HepG2 (cell line): ENCODE data around the gene HIBADH. TPM values are rescaled to one million over a fixed set of nuclear protein-coding genes. Genes with fewer than 3 reads are reported as not detected.

Source experiments
- ATAC-seq: fragments of 200-7000 bp; cut with Tn5 transposase; 3 replicates; pipeline ENCODE4 v1.9.1; 2020; ENCODE audit warnings: mild to moderate bottlenecking, moderate library complexity
- BruUV-seq: library from RNA; stranded (reverse); fragments of 400-500 nt; replicated peaks from 2 replicates; lab custom pipeline; 2021; lab: Mats Ljungman, UMichigan
- CTCF ChIA-PET: fragments of 300-600 bp; formaldehyde crosslinking; extraction: SDS; loops from one replicate; lab custom pipeline; 2021; ENCODE audit warnings: low total read pairs, inconsistent platforms, low intra/inter-chr PET ratio; lab: Yijun Ruan, JAX
- POLR2A ChIA-PET: fragments of 350-600 bp; sonication (Branson Sonifier 250); formaldehyde crosslinking; loops from one replicate; lab custom pipeline; 2020; ENCODE audit warnings: antibody characterized with exemption, inconsistent platforms; lab: Yijun Ruan, JAX
- DNase-seq: peaks from one replicate; pipeline ENCODE4 v3.0.0-alpha.2; 2015; ENCODE audit warnings: low spot score
- FAIRE-seq: peaks from 3 replicates; lab custom pipeline; 2011; peaks lifted over from hg19 to GRCh38; lab: Jason Lieb, UNC
- H2AFZ ChIP-seq: one replicate; pipeline ENCODE4 v1.6.1; 2011; ENCODE audit warnings: low read length, inconsistent platforms
- H3K27ac ChIP-seq: fragments of 300-600 bp; 3 replicates; pipeline ENCODE4 v1.8.0; 2011; ENCODE audit warnings: mixed run types, mild to moderate bottlenecking, mixed read lengths, low read length, inconsistent platforms; ENCODE audit not compliant: insufficient read depth; ENCODE audit errors: extremely low read length
- H3K27me3 ChIP-seq, 2 experiments: fragments of 200-600 bp in 1 of 2; 2 replicates in 1 of 2; 3 replicates in 1 of 2; pipeline versions ENCODE4 v1.6.0 to v1.8.0; 2011; ENCODE audit warnings: low read length in 2 of 2, mild to moderate bottlenecking in 2 of 2, moderate library complexity in 2 of 2, inconsistent platforms in 1 of 2; ENCODE audit not compliant: insufficient read depth in 2 of 2, control insufficient read depth in 1 of 2
- H3K36me3 ChIP-seq, 2 experiments: fragments of 200-600 bp in 1 of 2; replicated peaks in 1 of 2; 2 replicates in 1 of 2; 3 replicates in 1 of 2; pipeline versions ENCODE4 v1.5.1 to v1.8.0; 2011; ENCODE audit warnings: low read length in 2 of 2, inconsistent platforms in 1 of 2; ENCODE audit not compliant: insufficient read depth in 2 of 2, control insufficient read depth in 1 of 2
- H3K4me1 ChIP-seq: 2 replicates; pipeline ENCODE4 v1.5.1; 2012; ENCODE audit warnings: low read length, inconsistent platforms; ENCODE audit not compliant: insufficient read depth
- H3K4me2 ChIP-seq: 2 replicates; pipeline ENCODE4 v1.6.0; 2011; ENCODE audit warnings: low read depth, low read length, inconsistent platforms
- H3K4me3 ChIP-seq, 3 experiments: fragments of 200-600 bp in 1 of 3; sonication (generic), shearing (Covaris generic) in 1 of 3; replicated peaks in 1 of 3; 2 replicates each; pipeline ENCODE4 v1.5.1; 2011 to 2016; ENCODE audit warnings: low read length in 3 of 3, inconsistent platforms in 2 of 3, low read depth in 2 of 3, mild to moderate bottlenecking in 2 of 3, control low read depth in 1 of 3, mixed read lengths in 1 of 3; ENCODE audit not compliant: insufficient read depth in 1 of 3
- H3K79me2 ChIP-seq: one replicate; pipeline ENCODE4 v1.6.1; 2011; ENCODE audit warnings: low read length, inconsistent platforms; ENCODE audit not compliant: insufficient read depth
- H3K9ac ChIP-seq: 2 replicates; pipeline ENCODE4 v1.6.0; 2011; ENCODE audit warnings: mild to moderate bottlenecking, low read depth, low read length, inconsistent platforms; ENCODE audit not compliant: insufficient read depth
- H3K9me3 ChIP-seq: 2 replicates; pipeline ENCODE4 v1.5.1; 2012; ENCODE audit warnings: mild to moderate bottlenecking, low read length
- H4K20me1 ChIP-seq: 2 replicates; pipeline ENCODE4 v1.6.0; 2011; ENCODE audit warnings: inconsistent platforms, mild to moderate bottlenecking, low read length, moderate library complexity; ENCODE audit not compliant: insufficient read depth
- FOSL2 ChIP-seq: sonication (generic); formaldehyde crosslinking; IDR thresholded peaks from 2 replicates; pipeline ENCODE4 v1.4.0; 2020; ENCODE audit warnings: missing genetic modification reagents
- POGZ ChIP-seq: sonication (generic); formaldehyde crosslinking; IDR thresholded peaks from 2 replicates; pipeline ENCODE4 v1.4.0; 2020; ENCODE audit warnings: mild to moderate bottlenecking, missing genetic modification reagents
- ZNF609 ChIP-seq: sonication (generic); formaldehyde crosslinking; IDR thresholded peaks from 2 replicates; pipeline ENCODE4 v1.4.0; 2020; ENCODE audit warnings: mild to moderate bottlenecking, missing genetic modification reagents, borderline replicate concordance
- WGBS: methylation state at CpG from one replicate; pipeline ENCODE4 v1.1.6; 2017; ENCODE audit warnings: low lambda C conversion rate; 5-methylcytosine and 5-hydroxymethylcytosine counted together
- in situ Hi-C: cut with HindIII; loops from 2 replicates; pipeline ENCODE4 v1.10.0; 2017; ENCODE audit warnings: low pct_unique_long_range_greater_than_20kb; ENCODE audit not compliant: extremely low pct_ligation_motif_present
- intact Hi-C: fragments of 100-400 bp; cut with micrococcal nuclease; formaldehyde crosslinking; loops from one replicate; pipeline ENCODE4 v1.10.0; 2022; ENCODE audit not compliant: unreplicated experiment
- polyA plus RNA-seq, 8 experiments: library from polyadenylated mRNA; depleted of rRNA in 3 of 8; stranded (reverse) in 7 of 8; unstranded in 1 of 8; fragments of >200 nt; fragmentation: Illumina TruSeq in 4 of 8; extraction: Trizol in 4 of 8; gene quantifications; 2 replicates each; pipeline versions ENCODE4 v1.2.1 to v1.2.3, GENCODE V29; 2011 to 2016; ENCODE audit warnings: low read depth in 4 of 8, missing spikeins in 1 of 8, mixed read lengths in 1 of 8; ENCODE audit not compliant: insufficient read depth in 1 of 8
- total RNA-seq, 5 experiments: library from RNA; depleted of rRNA; stranded (reverse); fragments of >200 nt; fragmentation: Illumina TruSeq; extraction: Trizol; gene quantifications; 2 replicates each; pipeline ENCODE4 v1.2.3, GENCODE V29; 2016; ENCODE audit warnings: low read depth in 1 of 5

The HIBADH gene
- total and polyA plus RNA-seq, 2 of the 13 experiments (the other 11 are each of a cell fraction or from before 2014, with no cell fraction given), result 49.9 to 59.5 TPM

- TF ChIP-seq ZNF609 (CRISPR knock-in tag), result no peak
Observed at GRCh38 chr7:27641581-27642230, 21.0 kb downstream of the HIBADH start (continued).

- H3K4me2 ChIP-seq, result no peak overlapping the region
- 56% methylated on average over 5 of the region's 5 CpGs for WGBS
- H3K27ac ChIP-seq, result no peak overlapping the region
- no peaks in the 10 kb centered on the region for H3K27me3 ChIP-seq
- no peak overlapping the region for H3K4me3 ChIP-seq
- H4K20me1 ChIP-seq, result no peaks in the 10 kb centered on the region
- H3K9ac ChIP-seq, result no peak overlapping the region
- ChIA-PET POLR2A (interaction anchor here (1.5 kb wide), 1 partner anchor 22 kb away, joined by 3 read pairs; the partner anchor contains the start of gene HIBADH), CTCF (no interaction called here)
- in situ Hi-C loops, result no loop called here
- no peak for TF ChIP-seq POGZ (CRISPR knock-in tag)
- TF ChIP-seq FOSL2 (CRISPR knock-in tag), result peak; percentile 56
- H3K36me3 ChIP-seq, result peaks cover 3 to 8% of the 10 kb centered on the region in 2 experiments; a peak in 4 of 5 replicates
- ATAC-seq (no peak), FAIRE-seq (no peak), DNase-seq (peak; percentile 44)
- intact Hi-C loops, result no loop called here
- no TSS peak for BruUV-seq
- H2AFZ ChIP-seq, result no peak overlapping the region
- peaks cover 21% of the 10 kb centered on the region for H3K79me2 ChIP-seq
- H3K4me1 ChIP-seq, result peaks cover 23% of the 10 kb centered on the region
- H3K9me3 ChIP-seq, result no peaks in the 10 kb centered on the region
Observed at GRCh38 chr7:27640884-27641574, 21.7 kb downstream of the HIBADH start.
